ENCODE results near the gene MATR3.

The MATR3 gene

DNA sequence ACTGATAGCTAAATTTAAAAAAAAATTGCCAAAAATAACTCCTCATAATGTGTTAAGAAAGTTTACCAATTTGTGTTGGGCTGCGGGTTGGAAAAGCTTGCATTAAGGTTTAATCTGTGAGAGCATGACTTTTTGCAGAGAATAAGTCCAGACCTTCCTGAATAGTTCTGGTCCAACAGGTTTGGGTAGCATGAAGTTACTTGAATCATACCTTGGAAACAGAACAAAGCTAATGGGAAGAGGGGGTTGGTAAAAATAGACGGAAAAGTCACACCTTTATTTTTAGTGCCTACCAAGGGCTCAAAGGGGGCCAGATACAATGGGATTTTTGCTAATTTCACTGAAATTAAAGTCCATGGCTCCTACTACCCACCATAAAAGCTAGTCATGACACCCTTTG, 17.1 kb upstream of the MATR3 start:
- no peak for ATAC-seq (replicated peaks; ENCODE audit: extremely low read depth, poor library complexity, severe bottlenecking)
- Mint-ChIP-seq H3K36me3 (ENCODE audit: insufficient read depth) (peaks cover 21% of the 10 kb centered on the region), H3K27me3 (no peaks in the 10 kb centered on the region), H3K27ac (ENCODE audit: low read depth) (no peak overlapping the region), H3K4me1 (peaks cover 46% of the 10 kb centered on the region), H3K9me3 (no peaks in the 10 kb centered on the region), H3K4me3 (peak overlapping the region; percentile 83)
- DNase-seq (ENCODE audit: low spot score in 2 of 2) = no peak

DNA sequence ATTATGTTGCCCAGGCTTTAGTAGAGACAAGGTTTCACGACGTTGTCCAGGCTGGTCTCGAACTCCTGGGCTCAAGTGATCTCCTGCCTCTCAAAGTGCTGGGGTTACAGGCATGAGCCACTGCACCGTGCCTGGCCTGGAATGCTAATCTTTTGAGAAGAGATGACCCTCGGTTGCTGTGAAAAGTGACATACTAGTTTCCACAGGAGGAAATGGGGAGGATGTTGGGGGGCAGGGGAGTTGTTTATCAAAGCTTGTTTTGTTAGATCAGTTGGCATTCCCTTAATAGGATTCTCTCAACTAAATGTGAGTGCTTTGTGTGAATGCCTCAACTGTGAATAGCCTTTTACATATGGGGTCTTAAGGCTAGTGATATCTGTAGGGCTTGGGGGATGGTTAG, 16.4 kb upstream of the MATR3 start:
- ATAC-seq (replicated peaks; ENCODE audit: extremely low read depth, poor library complexity, severe bottlenecking) (no peak), DNase-seq (ENCODE audit: low spot score in 2 of 2) (no peak)
- H3K9me3 Mint-ChIP-seq = no peaks in the 10 kb centered on the region
- H3K4me3 Mint-ChIP-seq = no peak overlapping the region
- H3K27me3 Mint-ChIP-seq = no peaks in the 10 kb centered on the region
- no peak overlapping the region for H3K27ac Mint-ChIP-seq (ENCODE audit: low read depth)
- peaks cover 46% of the 10 kb centered on the region for H3K4me1 Mint-ChIP-seq
- H3K36me3 Mint-ChIP-seq (ENCODE audit: insufficient read depth) = peaks cover 22% of the 10 kb centered on the region

DNA sequence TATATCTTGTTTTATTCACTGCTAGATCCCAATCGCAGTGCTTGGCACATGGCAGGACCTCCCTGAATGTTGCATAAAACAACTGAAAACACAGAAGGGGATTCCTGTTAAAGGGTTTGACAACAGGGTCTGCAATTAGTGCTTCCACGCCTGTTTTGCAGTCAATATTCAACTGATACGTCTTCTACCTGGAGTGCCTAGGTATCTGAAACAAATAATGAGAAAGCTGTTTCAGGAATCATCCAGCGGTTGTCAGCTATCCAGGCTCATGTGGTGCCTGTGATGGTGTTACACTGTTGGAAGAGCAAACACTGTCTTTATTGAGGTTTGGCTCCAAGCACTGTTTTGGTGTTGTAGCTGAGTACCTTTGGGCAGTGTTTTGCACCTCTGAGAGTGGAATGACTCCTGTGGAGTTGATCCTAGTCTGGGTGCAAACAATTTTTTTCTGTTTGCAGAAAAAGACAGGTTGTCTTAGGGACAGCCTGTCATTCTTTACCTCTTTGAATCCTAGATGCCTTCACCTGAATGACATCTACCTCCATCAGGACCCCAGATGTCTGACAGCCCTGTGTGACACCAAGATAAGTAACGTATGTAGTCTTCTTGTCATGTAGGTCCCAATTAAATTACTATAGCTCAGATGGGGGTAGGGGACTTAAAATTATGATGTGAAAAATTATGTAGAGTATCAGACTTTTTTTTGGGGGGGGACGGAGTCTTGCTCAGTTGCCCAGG, 14.8 kb upstream of the MATR3 start:
- Mint-ChIP-seq H3K36me3 (ENCODE audit: insufficient read depth) (peaks cover 20% of the 10 kb centered on the region), H3K4me1 (peaks cover 31% of the 10 kb centered on the region), H3K27ac (ENCODE audit: low read depth) (no peak overlapping the region), H3K27me3 (no peaks in the 10 kb centered on the region), H3K4me3 (no peak overlapping the region), H3K9me3 (no peaks in the 10 kb centered on the region)
- no peak for ATAC-seq (replicated peaks; ENCODE audit: extremely low read depth, poor library complexity, severe bottlenecking)
- no peak for DNase-seq (ENCODE audit: low spot score in 2 of 2)

DNA sequence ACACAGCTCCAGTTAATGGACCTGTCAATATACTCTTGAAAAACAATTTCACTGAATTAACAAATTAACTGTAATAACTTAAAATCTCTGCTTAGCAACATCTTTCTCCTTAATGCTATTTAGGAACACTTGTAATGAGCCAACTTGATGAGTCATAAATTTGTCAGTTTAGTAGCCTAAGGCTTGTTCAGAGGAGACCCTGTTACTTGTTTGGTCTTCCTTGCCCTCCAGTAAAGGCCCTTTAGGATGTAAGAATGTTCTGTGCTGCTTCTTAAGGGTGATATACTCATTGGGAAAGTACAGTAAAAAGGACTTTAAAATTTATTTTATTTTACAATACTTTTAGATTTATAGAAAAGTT, 11.4 kb upstream of the MATR3 start:
- Mint-ChIP-seq H3K27me3 (no peaks in the 10 kb centered on the region), H3K9me3 (no peaks in the 10 kb centered on the region), H3K27ac (ENCODE audit: low read depth) (no peak overlapping the region), H3K4me1 (peaks cover 8% of the 10 kb centered on the region), H3K4me3 (no peak overlapping the region), H3K36me3 (ENCODE audit: insufficient read depth) (peaks cover 11% of the 10 kb centered on the region)
- DNase-seq (ENCODE audit: low spot score in 2 of 2) = no peak
- no peak for ATAC-seq (replicated peaks; ENCODE audit: extremely low read depth, poor library complexity, severe bottlenecking)

DNA sequence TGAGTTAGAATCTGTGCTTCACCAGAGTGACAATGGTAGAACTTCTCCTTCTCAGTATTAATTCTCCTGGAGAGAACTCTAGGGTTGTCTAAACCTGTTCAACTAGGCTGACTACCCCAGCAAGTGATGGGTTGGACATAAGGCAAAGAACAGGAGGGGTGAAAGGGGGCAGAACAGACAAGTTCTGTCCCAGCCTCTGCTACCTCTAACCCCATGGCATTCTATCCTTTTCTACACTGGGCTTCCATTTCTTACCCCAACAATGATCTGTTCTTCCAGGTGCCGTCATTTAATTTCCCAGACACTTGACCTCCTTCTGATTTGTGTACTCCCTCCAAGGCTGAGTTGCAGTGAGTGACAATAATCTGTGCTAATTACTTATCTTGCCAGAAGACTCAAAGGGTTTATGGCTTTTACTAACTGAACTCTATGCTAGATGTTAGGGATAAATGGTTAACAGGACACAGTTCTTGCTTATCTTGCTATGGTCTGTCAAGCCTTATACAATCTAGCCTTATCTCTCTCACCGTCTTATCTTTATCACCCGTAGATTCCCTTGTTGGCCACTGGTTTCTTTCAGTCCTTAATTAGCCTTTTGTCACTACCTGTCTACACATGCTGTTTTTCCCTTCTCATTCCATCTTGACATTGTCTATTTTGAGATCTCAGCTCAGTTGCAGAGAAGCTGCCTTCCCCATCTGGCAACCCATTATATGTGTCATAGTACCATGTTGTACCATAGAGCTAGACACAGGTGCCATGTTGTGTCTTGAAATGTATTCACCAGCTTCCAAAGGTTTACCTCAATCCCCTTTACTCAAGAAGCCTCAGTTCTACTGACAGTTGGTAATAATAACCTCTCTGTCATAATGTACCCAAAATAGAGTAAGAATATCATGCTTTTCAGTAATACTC, 10.0 kb upstream of the MATR3 start:
- ATAC-seq (replicated peaks; ENCODE audit: extremely low read depth, poor library complexity, severe bottlenecking) (no peak), DNase-seq (ENCODE audit: low spot score in 2 of 2) (no peak)
- Mint-ChIP-seq H3K4me1 (no peaks in the 10 kb centered on the region), H3K27me3 (no peaks in the 10 kb centered on the region), H3K36me3 (ENCODE audit: insufficient read depth) (peaks cover 9% of the 10 kb centered on the region), H3K27ac (ENCODE audit: low read depth) (no peak overlapping the region), H3K4me3 (no peak overlapping the region), H3K9me3 (no peaks in the 10 kb centered on the region)

DNA sequence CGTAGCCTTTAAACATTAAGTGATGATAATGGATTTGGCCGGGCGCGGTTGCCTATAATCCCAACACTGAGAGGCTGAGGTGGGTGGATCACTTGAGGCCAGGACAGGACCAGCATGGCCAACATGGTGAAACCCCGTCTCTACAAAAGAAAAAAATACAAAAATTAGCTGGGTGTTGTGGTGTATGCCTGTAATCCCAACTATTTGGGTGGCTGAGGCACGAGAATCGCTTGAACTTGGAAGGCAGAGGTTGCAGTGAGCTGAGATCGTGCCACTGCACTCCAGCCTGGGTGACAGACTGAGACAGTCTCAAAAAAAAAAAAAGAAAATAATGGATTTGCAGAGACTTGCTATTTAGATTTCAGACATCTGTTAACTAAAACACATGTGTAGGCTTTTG, 9.2 kb upstream of the MATR3 start:
- Mint-ChIP-seq H3K27ac (ENCODE audit: low read depth) (no peak overlapping the region), H3K36me3 (ENCODE audit: insufficient read depth) (peaks cover 7% of the 10 kb centered on the region), H3K27me3 (no peaks in the 10 kb centered on the region), H3K4me3 (no peak overlapping the region), H3K9me3 (no peaks in the 10 kb centered on the region), H3K4me1 (no peaks in the 10 kb centered on the region)
- no peak for DNase-seq (ENCODE audit: low spot score in 2 of 2)
- no peak for ATAC-seq (replicated peaks; ENCODE audit: extremely low read depth, poor library complexity, severe bottlenecking)

DNA sequence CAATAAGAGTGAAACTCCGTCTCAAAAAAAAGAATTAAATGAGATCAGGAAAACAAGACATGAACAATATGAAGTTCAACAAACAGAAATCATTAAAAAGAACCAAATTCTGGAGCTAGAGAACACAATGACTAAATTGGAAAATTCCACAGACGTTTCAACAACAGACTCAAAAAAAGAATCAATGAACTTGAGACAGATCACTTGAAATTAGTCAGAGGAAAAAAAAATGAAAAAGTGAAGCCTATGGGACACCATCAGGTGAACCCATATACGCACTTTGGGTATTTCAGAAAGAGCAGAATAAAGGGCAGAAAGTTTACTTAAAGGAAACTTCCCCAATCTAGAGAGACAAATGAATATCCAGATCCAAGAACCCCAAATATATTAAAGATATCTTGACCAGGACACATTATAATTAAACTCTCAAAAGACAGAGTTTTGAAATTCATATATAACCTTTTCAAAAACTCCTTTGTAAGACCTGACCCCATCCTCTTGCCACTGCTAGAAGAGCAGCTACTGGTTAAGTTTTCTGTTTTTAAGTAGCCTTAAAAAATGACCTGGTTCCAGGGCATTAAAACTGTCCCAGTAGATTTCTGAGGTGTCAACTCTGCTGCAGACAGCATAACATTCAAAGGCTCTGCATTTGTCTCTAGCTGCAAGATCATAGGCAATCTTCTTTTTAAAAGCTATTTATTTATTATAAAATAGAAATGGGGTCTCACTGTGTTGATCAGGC, 7.7 kb upstream of the MATR3 start:
- Mint-ChIP-seq H3K9me3 (no peaks in the 10 kb centered on the region), H3K4me1 (no peaks in the 10 kb centered on the region), H3K4me3 (no peak overlapping the region), H3K36me3 (ENCODE audit: insufficient read depth) (peaks cover 5% of the 10 kb centered on the region), H3K27me3 (no peaks in the 10 kb centered on the region), H3K27ac (ENCODE audit: low read depth) (no peak overlapping the region)
- DNase-seq (ENCODE audit: low spot score in 2 of 2) = no peak
- no peak for ATAC-seq (replicated peaks; ENCODE audit: extremely low read depth, poor library complexity, severe bottlenecking)

DNA sequence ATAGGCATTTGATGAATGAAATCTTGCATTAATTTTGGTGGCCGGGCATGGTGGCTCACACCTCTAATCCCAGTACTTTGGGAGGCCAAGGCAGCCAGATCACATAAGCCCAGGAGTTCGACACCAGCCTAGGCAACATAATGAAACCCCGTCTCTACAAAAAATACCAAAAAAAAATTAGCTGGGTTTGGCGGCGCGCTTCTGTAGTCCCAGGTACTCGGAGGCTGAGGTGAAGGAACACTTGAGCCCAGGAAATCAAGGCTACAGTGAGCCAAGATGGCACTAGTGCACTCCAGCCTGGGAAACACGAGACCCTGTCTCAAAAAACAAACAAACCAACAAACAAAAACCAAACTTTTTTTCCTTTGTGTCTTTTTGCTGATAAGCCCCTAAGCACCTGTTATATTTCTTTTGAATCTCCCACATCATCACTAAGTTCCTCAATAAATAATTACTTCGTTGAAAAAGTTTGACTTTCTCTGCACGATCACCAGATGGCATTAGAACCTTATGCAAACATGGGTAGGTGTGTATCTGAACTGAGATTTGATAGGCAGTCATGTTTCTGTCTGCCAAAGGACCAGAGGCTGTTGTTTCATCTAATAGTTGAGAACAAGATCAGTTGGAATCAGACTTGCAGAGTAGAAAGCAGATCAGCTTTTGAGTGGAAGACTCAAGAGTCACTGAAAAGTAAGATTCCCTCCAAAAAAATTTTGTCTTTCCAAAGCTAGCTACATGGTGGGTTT, 5.5 kb upstream of the MATR3 start:
- Mint-ChIP-seq H3K4me1 (no peaks in the 10 kb centered on the region), H3K9me3 (no peaks in the 10 kb centered on the region), H3K4me3 (no peak overlapping the region), H3K27me3 (no peaks in the 10 kb centered on the region), H3K27ac (ENCODE audit: low read depth) (no peak overlapping the region), H3K36me3 (ENCODE audit: insufficient read depth) (peaks cover 7% of the 10 kb centered on the region)
- ATAC-seq (replicated peaks; ENCODE audit: extremely low read depth, poor library complexity, severe bottlenecking) (no peak), DNase-seq (ENCODE audit: low spot score in 2 of 2) (no peak)

DNA sequence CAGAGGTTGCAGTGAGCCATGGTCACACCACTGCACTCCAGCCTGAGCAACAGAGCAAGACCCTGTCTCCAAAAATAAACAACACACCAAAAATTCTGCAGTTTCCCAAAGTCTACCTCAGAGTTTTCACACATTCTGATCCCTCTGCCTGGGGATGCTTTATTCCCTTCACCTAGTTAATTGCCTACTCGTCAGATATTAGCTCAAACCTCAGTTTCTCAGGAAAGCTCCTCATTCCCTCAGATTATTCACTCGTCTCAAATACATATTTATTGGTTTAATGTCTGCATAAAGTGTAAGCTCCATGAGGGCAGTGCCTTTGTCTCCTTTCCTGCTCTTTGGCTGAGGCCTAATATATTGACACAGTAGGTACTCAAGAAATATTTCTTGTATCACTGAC, 2.5 kb upstream of the MATR3 start:
- DNase-seq (ENCODE audit: low spot score in 2 of 2) (no peak), ATAC-seq (replicated peaks; ENCODE audit: extremely low read depth, poor library complexity, severe bottlenecking) (no peak)
- H3K4me3 Mint-ChIP-seq = no peak overlapping the region
- H3K4me1 Mint-ChIP-seq = peaks cover 12% of the 10 kb centered on the region
- no peak overlapping the region for H3K27ac Mint-ChIP-seq (ENCODE audit: low read depth)
- H3K36me3 Mint-ChIP-seq (ENCODE audit: insufficient read depth) = peaks cover 30% of the 10 kb centered on the region
- H3K9me3 Mint-ChIP-seq = no peaks in the 10 kb centered on the region
- no peaks in the 10 kb centered on the region for H3K27me3 Mint-ChIP-seq

DNA sequence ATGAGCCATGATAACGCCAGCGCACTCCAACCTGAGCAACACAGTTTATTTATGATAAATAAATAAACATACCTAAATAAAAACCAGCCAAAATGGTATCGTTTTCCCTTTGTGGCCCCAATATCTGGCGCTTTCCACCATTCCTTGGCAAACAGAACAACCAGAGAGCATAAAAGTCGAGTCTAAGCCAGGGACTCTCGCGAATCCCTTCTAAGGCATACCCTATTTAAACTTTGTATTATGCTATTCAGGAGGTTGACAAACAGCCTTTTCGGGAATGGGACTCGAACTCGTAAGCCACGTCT, 386 bp upstream of the MATR3 start:
- Mint-ChIP-seq H3K36me3 (ENCODE audit: insufficient read depth) (peaks cover 34% of the 10 kb centered on the region), H3K4me3 (peak overlapping the region; percentile 97), H3K4me1 (peaks cover 33% of the 10 kb centered on the region), H3K27ac (ENCODE audit: low read depth) (peak overlapping the region; percentile 96), H3K9me3 (no peaks in the 10 kb centered on the region), H3K27me3 (no peaks in the 10 kb centered on the region)
- DNase-seq (ENCODE audit: low spot score in 2 of 2) (no peak), ATAC-seq (replicated peaks; ENCODE audit: extremely low read depth, poor library complexity, severe bottlenecking) (peak; percentile 1)

DNA sequence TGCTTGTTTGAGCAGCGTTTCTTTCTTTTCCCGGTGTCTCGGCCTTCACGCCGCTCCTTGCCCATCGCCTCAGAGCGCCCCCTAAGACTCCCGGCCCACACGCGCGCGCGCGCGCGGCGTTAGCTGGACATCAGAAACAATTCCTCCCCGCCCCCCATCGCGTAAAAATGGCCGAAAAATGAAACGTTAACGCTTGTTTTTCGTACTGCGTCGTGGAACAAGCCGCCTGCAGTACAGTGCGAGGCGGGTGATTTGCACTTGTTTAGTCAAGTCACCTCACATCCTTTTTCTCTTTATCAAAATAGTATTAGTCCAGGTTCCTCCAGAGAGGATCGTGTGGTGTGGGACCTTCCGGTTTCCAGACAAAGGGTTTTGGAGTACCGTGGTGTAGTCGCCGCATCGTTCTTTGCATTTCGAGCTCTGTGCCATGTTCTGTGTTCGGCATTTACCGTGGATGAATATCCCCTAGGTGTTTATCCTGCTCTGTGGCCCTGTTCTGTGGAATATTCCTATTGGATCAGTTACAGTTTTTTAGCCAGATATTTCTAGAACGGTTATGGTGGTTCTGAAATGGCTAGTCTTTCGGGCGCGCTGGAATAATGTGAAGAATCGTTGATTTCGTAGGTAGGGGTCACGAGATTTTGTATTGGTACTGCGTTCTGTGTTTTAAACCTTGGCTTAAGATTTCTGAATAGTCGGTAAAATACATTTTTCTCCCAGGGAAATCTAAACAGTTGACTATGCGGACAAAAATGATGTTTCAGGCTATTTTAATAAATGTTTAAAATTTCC, 1.0 kb downstream of the MATR3 start:
- Mint-ChIP-seq H3K36me3 (ENCODE audit: insufficient read depth) (peaks cover 40% of the 10 kb centered on the region), H3K9me3 (no peaks in the 10 kb centered on the region), H3K27ac (ENCODE audit: low read depth) (peak overlapping the region; percentile 96), H3K4me1 (peaks cover 47% of the 10 kb centered on the region), H3K27me3 (no peaks in the 10 kb centered on the region), H3K4me3 (peak overlapping the region; percentile 97)
- DNase-seq (ENCODE audit: low spot score in 2 of 2) = peak; percentile 40 to 43
- ATAC-seq (replicated peaks; ENCODE audit: extremely low read depth, poor library complexity, severe bottlenecking) = peak; percentile 33
